ENCODE results near the gene LHX6. TPM values are rescaled to one million over a fixed set of nuclear protein-coding genes. Genes with fewer than 3 reads are reported as not detected.

LHX6 gene
- total RNA-seq, 1 experiment from 2014 or later = 1.5 TPM

DNA sequence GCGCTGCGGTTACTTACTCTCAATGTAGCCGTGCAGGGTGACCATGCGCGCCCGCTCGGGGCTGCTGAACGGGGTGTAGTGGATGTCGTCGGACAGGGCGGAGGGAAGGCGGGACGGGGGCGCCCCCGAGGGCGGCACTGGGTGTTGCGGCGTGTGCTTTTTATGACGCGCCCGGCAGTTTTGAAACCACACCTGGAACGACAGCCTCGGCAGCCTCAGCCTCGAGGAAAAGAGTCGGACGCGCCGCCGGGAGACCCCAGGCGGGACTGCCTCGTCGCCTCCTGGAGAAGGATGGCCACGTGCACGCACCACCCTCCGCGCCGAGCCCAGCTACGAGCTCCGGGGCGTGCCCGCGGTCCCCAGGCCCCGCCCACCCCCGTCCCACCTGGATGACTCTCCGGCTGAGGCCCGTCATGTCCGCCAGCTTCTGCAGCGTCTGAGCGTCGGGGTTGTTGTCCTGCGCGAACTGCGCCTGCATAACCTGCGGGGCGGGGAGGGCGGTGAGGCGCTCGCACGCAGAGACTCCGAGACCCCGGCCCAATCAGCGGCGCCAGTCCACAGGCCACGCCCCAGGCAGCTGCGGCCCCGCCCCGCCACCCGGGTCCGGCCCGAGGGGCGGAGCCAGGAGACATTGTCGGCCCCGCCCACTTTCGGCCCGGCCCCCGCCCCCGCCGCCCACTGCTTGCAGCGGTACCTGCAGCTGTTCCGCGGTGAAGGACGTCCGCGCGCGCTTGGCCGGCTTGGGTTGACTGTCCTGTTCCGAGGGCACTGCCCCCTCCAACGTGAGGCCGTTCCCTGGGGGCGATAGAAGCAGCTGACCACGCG is 15.0 kb downstream of the LHX6 start (continued):
- TF ChIP-seq PREB (CRISPR knock-in tag; IDR thresholded peaks at IDR 0.05; ENCODE audit: borderline replicate concordance) = no peak
- peak; percentile 84 for TF ChIP-seq ZBTB43 (CRISPR knock-in tag; IDR thresholded peaks at IDR 0.05)
- peak; percentile 63; the same call in 1 of the 2 replicates for TF ChIP-seq GABPB1 (CRISPR knock-in tag; IDR thresholded peaks at IDR 0.05)
- TF ChIP-seq ESRRA (CRISPR knock-in tag; IDR thresholded peaks at IDR 0.05; ENCODE audit: borderline replicate concordance) = peak; percentile 90
- TF ChIP-seq GRHL2 (CRISPR knock-in tag; IDR thresholded peaks at IDR 0.05; ENCODE audit: insufficient replicate concordance, severe bottlenecking) = no peak
- TF ChIP-seq, protein P1, sequence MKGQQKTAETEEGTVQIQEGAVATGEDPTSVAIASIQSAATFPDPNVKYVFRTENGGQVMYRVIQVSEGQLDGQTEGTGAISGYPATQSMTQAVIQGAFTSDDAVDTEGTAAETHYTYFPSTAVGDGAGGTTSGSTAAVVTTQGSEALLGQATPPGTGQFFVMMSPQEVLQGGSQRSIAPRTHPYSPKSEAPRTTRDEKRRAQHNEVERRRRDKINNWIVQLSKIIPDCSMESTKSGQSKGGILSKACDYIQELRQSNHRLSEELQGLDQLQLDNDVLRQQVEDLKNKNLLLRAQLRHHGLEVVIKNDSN (CRISPR knock-in tag; IDR thresholded peaks at IDR 0.05) = peak; percentile 80; the same call in 1 of the 2 replicates
- peak; percentile 89; the same call in 1 of the 2 replicates for TF ChIP-seq E2F1 (CRISPR knock-in tag; IDR thresholded peaks at IDR 0.05)
- TF ChIP-seq, protein P2, sequence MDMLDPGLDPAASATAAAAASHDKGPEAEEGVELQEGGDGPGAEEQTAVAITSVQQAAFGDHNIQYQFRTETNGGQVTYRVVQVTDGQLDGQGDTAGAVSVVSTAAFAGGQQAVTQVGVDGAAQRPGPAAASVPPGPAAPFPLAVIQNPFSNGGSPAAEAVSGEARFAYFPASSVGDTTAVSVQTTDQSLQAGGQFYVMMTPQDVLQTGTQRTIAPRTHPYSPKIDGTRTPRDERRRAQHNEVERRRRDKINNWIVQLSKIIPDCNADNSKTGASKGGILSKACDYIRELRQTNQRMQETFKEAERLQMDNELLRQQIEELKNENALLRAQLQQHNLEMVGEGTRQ (CRISPR knock-in tag; IDR thresholded peaks at IDR 0.05) = no peak; the same call in none of the 2 replicates
- no peak for TF ChIP-seq ZMAT4 (CRISPR knock-in tag; IDR thresholded peaks at IDR 0.05)
- TF ChIP-seq CREB1 (CRISPR knock-in tag; IDR thresholded peaks at IDR 0.05) = peak; percentile 89
- TF ChIP-seq NR2C2 (CRISPR knock-in tag; IDR thresholded peaks at IDR 0.05) = peak; percentile 56
- TF ChIP-seq FOXP1 (CRISPR knock-in tag; IDR thresholded peaks at IDR 0.05; ENCODE audit: borderline replicate concordance) = peak; percentile 96
- no peak for TF ChIP-seq SOX15 (CRISPR knock-in tag; IDR thresholded peaks at IDR 0.05)
- 0 out of 2 replicates have a peak, but pooled peaks have one; percentile 9 for TF ChIP-seq CREM (CRISPR knock-in tag; IDR thresholded peaks at IDR 0.05)
- TF ChIP-seq ZNF317 (CRISPR knock-in tag; IDR thresholded peaks at IDR 0.05; ENCODE audit: borderline replicate concordance, low read depth) = peak; percentile 68
- TF ChIP-seq, protein P3, sequence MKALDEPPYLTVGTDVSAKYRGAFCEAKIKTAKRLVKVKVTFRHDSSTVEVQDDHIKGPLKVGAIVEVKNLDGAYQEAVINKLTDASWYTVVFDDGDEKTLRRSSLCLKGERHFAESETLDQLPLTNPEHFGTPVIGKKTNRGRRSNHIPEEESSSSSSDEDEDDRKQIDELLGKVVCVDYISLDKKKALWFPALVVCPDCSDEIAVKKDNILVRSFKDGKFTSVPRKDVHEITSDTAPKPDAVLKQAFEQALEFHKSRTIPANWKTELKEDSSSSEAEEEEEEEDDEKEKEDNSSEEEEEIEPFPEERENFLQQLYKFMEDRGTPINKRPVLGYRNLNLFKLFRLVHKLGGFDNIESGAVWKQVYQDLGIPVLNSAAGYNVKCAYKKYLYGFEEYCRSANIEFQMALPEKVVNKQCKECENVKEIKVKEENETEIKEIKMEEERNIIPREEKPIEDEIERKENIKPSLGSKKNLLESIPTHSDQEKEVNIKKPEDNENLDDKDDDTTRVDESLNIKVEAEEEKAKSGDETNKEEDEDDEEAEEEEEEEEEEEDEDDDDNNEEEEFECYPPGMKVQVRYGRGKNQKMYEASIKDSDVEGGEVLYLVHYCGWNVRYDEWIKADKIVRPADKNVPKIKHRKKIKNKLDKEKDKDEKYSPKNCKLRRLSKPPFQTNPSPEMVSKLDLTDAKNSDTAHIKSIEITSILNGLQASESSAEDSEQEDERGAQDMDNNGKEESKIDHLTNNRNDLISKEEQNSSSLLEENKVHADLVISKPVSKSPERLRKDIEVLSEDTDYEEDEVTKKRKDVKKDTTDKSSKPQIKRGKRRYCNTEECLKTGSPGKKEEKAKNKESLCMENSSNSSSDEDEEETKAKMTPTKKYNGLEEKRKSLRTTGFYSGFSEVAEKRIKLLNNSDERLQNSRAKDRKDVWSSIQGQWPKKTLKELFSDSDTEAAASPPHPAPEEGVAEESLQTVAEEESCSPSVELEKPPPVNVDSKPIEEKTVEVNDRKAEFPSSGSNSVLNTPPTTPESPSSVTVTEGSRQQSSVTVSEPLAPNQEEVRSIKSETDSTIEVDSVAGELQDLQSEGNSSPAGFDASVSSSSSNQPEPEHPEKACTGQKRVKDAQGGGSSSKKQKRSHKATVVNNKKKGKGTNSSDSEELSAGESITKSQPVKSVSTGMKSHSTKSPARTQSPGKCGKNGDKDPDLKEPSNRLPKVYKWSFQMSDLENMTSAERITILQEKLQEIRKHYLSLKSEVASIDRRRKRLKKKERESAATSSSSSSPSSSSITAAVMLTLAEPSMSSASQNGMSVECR (CRISPR knock-in tag; IDR thresholded peaks at IDR 0.05; ENCODE audit: borderline replicate concordance) = peak; percentile 91; the same call in 1 of the 2 replicates
- no peak for TF ChIP-seq ZNF671 (CRISPR knock-in tag; IDR thresholded peaks at IDR 0.05)
- TF ChIP-seq, protein P4, sequence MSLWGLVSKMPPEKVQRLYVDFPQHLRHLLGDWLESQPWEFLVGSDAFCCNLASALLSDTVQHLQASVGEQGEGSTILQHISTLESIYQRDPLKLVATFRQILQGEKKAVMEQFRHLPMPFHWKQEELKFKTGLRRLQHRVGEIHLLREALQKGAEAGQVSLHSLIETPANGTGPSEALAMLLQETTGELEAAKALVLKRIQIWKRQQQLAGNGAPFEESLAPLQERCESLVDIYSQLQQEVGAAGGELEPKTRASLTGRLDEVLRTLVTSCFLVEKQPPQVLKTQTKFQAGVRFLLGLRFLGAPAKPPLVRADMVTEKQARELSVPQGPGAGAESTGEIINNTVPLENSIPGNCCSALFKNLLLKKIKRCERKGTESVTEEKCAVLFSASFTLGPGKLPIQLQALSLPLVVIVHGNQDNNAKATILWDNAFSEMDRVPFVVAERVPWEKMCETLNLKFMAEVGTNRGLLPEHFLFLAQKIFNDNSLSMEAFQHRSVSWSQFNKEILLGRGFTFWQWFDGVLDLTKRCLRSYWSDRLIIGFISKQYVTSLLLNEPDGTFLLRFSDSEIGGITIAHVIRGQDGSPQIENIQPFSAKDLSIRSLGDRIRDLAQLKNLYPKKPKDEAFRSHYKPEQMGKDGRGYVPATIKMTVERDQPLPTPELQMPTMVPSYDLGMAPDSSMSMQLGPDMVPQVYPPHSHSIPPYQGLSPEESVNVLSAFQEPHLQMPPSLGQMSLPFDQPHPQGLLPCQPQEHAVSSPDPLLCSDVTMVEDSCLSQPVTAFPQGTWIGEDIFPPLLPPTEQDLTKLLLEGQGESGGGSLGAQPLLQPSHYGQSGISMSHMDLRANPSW (CRISPR knock-in tag; conservative IDR thresholded peaks at IDR 0.05; ENCODE audit: low read depth) = no peak
- TF ChIP-seq, protein P5, sequence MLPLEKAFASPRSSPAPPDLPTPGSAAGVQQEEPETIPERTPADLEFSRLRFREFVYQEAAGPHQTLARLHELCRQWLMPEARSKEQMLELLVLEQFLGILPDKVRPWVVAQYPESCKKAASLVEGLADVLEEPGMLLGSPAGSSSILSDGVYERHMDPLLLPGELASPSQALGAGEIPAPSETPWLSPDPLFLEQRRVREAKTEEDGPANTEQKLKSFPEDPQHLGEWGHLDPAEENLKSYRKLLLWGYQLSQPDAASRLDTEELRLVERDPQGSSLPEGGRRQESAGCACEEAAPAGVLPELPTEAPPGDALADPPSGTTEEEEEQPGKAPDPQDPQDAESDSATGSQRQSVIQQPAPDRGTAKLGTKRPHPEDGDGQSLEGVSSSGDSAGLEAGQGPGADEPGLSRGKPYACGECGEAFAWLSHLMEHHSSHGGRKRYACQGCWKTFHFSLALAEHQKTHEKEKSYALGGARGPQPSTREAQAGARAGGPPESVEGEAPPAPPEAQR (CRISPR knock-in tag; IDR thresholded peaks at IDR 0.05) = no peak
- no peak for TF ChIP-seq CBFB (CRISPR knock-in tag; IDR thresholded peaks at IDR 0.05; ENCODE audit: low read depth)

All from WTC11 (cell line).